Activated CD4-positive, CD25-positive, alpha-beta regulatory T cell treated with anti-CD3 and anti-CD28 coated beads, Interleukin-2, amount 50 U/mL, for 16 hours (primary cell): ENCODE results near the gene ITGAL.
"Not testable (repeated sequence)": the region's sequence is repeated elsewhere in the genome, so short reads cannot be mapped to it uniquely, and the experiment has no call there.

ENCODE experiments used
- DNase-seq: peaks from one replicate; pipeline ENCODE4 v3.0.0-alpha.2; 2020; ENCODE audit warnings: low read depth, low spot score

The ITGAL gene

GRCh38 chr16:30457743-30458560 is 14.6 kb upstream of the ITGAL start:
- DNase-seq, result no peak

DNA sequence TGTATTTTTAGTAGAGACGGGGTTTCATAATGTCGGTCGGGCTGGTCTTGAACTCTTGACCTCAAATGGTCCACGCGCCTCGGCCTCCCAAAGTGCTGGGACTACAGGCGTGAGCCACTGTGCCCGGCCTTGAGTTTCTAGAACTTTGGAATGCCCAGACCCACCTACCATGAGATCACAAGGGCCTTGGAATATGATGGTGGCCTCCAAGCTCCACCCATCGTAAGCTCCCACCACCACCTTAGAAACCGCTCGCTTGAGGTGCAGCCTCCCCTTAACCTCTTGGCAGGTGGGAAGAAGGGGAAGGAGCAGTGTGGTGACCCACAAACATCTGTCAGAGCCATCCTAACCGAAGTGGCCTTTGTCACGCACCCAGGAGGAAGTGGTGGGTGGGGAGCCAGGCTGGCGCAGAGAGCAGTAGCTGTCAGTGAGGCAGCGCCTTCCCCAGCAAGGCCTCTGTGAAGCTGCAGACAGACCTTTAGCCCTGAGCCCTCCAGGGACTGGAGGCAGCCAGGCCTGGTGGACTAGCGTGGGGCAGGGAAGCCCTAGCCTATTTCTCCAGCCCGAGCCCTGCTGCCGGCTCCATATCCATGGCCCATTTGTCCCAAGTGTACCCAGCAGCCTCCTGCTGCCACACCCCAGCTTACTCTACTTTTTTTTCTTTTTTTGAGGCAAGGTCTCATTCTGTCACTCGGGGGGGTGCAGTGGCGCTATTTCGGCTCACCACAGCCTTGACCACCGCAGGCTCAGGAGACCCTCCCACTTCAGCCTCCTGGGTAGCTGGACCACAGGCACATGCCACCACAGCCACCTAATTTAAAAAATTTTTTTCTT is 13.8 kb upstream of the ITGAL start:
- DNase-seq, result peak; percentile 62

DNA sequence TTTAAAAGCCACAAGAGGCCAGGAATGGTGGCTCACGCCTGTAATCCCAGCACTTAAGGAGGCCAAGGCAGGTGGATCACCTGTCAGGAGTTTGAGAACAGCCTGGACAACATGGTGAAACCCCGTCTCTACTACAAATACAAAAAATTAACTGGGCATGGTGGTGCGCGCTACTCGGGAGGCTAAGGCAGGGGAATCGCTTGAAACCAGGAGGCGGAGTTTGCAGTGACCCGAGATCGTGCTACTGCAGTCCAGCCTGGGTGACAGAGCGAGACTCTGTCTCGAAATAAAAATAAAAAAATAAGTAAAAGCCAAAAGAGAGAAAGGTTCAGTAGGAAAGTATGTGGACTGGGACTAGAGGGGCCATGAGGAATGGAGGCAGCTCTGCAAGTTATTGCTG is 13.1 kb upstream of the ITGAL start:
- DNase-seq, result no peak

DNA sequence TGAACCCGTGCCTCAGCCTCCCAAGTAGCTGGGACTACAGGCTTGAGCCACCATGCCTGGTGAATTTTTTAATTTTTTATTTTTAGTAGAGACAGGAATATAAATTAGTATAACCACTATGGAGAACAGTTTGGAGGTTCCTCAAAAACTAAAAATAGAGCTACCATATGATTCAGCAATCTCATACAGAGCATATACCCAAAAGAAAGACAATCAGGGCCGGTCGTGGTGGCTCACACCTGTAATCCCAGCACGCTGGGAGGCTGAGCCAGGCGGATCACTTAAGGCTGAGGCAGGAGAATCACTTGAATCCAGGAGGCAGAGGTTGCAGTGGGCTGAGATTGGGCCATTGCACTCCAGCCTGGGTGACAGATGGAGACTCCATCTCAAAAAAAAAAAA is 11.1 kb upstream of the ITGAL start:
- not testable (repeated sequence) for DNase-seq

GRCh38 chr16:30464078-30464477 is 8.5 kb upstream of the ITGAL start:
- no peak for DNase-seq

GRCh38 chr16:30470170-30470512 is 2.4 kb upstream of the ITGAL start:
- no peak for DNase-seq

GRCh38 chr16:30470632-30470995 is 1.9 kb upstream of the ITGAL start:
- DNase-seq, result no peak

- peak; percentile 41 for DNase-seq
Measured at GRCh38 chr16:30473231-30474073, 910 bp downstream of the ITGAL start.

DNA sequence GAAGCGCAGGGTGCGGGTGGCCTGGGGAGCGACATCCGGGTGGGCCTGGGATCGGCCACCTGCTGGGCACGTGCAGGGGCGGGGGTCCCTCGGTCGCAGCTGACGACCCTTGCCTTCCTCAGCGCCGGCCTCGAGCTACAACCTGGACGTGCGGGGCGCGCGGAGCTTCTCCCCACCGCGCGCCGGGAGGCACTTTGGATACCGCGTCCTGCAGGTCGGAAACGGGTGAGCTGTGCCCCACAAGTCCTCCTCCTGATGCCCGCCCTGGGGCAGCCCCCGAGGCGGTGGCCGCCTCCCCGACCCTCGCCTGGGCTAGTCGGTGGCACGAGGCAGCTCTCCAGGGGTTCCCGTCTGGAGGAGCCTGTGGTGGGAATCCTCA is 1.5 kb downstream of the ITGAL start:
- no peak for DNase-seq

GRCh38 chr16:30474684-30475083 is 2.1 kb downstream of the ITGAL start:
- no peak for DNase-seq

- no peak for DNase-seq
Measured at GRCh38 chr16:30476991-30477390, 4.4 kb downstream of the ITGAL start.

DNA sequence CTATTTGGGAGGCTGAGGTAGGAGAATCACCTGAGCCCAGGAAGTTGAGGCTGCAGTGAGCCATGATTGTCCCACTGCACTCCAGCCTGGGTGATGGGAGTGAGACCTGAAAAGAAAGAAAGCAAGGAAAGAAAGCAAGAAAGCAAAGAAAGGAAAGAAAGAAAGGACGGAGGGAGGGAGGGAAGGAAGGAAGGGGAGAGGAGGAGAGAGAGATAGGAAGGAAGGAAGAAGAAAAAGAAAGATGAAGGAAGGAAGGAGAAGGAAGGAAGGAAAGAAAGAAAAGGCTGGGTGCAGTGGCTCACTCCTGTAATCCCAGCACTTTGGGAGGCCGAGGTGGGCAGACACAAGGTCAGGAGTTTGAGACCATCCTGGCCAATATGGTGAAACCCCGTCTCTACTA is 5.2 kb downstream of the ITGAL start:
- not testable (repeated sequence) for DNase-seq

- no peak for DNase-seq
Measured at GRCh38 chr16:30478766-30479478, 6.4 kb downstream of the ITGAL start.

DNA sequence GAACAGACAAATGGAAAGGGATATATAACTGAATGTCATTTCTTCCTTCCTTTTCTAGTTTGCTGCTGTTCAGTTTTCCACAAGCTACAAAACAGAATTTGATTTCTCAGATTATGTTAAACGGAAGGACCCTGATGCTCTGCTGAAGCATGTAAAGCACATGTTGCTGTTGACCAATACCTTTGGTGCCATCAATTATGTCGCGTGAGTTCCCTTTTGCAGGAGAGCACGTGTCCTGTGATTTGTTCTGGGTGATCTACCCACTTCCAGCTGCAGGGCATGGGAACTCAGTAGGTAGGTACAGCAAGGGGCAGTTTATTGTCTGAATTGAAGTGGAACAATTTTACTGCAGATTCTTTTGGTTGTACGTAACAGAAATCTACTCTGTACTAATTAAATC is 8.8 kb downstream of the ITGAL start:
- no peak for DNase-seq

GRCh38 chr16:30482366-30482765 is 9.8 kb downstream of the ITGAL start:
- no peak for DNase-seq

- no peak for DNase-seq
Measured at GRCh38 chr16:30484887-30485286, 12.3 kb downstream of the ITGAL start.

GRCh38 chr16:30485818-30486436 is 13.4 kb downstream of the ITGAL start:
- DNase-seq, result no peak

- DNase-seq, result no peak
Measured at GRCh38 chr16:30488764-30489605, 16.4 kb downstream of the ITGAL start.

DNA sequence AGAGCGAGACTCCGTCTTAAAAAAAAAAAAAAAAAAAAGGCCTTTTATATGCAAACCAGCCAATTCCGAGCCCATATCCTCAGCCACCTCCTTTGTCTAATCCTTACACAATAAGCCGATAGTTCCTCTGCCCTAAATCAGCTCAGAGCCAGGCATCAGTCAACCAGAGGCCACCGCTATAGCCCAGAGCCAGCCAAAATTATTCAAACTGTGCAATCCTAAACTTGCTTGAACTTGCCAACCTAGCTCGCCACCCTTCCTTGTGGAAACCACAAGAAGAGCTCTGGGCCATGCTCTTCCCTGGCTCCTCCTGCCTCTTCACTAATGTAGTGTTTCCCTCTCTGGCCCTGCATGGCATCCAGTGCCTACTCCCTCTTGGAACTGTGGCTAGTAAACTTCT is 17.7 kb downstream of the ITGAL start:
- DNase-seq, result no peak

DNA sequence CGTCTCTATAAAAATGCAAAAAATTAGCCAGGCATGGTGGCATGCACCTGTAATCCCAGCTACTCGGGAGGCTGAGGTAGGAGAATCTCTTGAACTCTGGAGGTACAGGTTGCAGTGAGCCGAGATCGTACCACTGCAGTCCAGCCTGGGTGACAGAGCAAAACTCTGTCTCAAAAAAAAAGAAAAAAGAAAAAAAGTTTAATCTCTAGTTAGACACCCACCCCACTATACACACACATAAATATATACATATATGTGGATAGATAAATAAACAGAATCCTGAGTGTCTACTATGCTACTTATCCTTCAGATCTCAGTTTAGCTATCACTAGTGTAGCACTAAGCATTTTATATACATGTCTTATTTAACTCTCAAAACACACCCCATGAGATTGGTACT is 18.7 kb downstream of the ITGAL start:
- DNase-seq, result no peak
